ENCODE data around the gene SIKE1. TPM values are rescaled to one million over a fixed set of nuclear protein-coding genes. Genes with fewer than 3 reads are reported as not detected.

SIKE1 gene
- total RNA-seq, 1 experiment from 2014 or later: 60.7 TPM

DNA sequence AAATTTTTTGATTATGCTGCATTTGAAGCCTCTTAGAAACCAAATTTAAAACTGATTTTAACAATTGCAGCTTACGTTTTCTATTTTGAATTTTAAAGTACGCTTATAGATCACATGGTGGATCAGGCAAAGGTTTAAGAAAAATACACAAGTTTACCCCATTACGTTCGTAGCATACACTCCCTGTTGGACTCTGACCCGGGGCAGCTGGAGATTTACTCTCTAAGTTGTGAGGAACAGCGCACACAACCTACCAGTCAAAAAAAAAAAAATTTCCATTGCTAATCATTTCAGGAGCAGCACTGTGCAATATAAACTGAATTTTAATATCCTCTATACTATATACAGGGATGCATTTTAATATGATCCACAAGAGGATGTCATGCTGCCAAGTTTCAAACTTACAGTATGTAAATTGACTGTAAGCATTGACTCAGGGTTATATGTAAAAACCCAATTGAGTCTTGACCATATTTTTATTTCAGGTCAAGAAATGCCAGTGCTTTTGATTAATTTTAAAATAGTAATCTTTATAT, 43.1 kb downstream of the SIKE1 start (continued):
- TF ChIP-seq EZH2phosphoT487 (IDR thresholded peaks at IDR 0.05; ENCODE audit: borderline replicate concordance) (no peak), SRF (IDR thresholded peaks at IDR 0.05; ENCODE audit: low read depth) (no peak), ZNF274 (IDR thresholded peaks at IDR 0.05; ENCODE audit: low read depth, low read length) (no peak), SP1 (IDR thresholded peaks at IDR 0.05; ENCODE audit: low read depth) (no peak), POLR2AphosphoS5 (IDR thresholded peaks at IDR 0.05; ENCODE audit: low read depth, low read length) (no peak), YY1 (IDR thresholded peaks at IDR 0.05; ENCODE audit: extremely low read depth, insufficient replicate concordance, low read depth, low read length) (no peak), EZH2 (IDR thresholded peaks at IDR 0.05) (no peak), FOSL1 (IDR thresholded peaks at IDR 0.05; ENCODE audit: low read depth) (no peak)
- TF ChIP-seq, protein P1, sequence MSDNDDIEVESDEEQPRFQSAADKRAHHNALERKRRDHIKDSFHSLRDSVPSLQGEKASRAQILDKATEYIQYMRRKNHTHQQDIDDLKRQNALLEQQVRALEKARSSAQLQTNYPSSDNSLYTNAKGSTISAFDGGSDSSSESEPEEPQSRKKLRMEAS (IDR thresholded peaks at IDR 0.05): no peak

DNA sequence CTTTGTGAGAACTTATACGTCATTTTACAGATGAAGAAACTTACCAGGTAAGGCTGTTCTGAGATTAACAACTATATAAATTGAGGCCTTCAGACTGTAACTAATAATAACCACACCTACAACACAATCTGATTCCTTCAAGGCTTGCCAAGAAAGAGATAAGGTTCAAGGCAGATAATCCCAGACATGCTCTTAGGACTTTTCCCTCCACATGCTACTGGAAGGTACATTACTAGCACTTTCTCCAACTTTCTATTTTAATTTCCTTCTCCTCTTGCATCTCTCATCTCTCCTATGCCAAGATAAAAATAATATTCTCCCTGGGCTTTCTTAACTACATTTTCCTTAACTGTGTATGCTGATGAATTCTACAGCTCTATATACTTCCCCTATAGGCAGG, 45.0 kb downstream of the SIKE1 start:
- Histone ChIP-seq H3K36me3 (ENCODE audit: control insufficient read depth in 1 of 2, insufficient read depth in 2 of 2, low read length in 2 of 2) (peaks cover 76 to 88% of the 10 kb centered on the region in 2 experiments), H3K9ac (ENCODE audit: low read length) (no peak overlapping the region), H3K27me3 (ENCODE audit: insufficient read depth, low read length) (no peaks in the 10 kb centered on the region), H3K4me3 (replicated peaks in 1 of 2; ENCODE audit: low read depth in 1 of 2, low read length in 2 of 2) (no peak overlapping the region), H3K4me2 (ENCODE audit: low read length) (no peak overlapping the region), H3K9me3 (ENCODE audit: control insufficient read depth in 1 of 2, insufficient read depth in 1 of 2, low read depth in 1 of 2, low read length in 2 of 2) (no peaks in the 10 kb centered on the region), H3K27ac (ENCODE audit: low read depth, low read length) (no peak overlapping the region), H3K79me2 (ENCODE audit: insufficient read depth, low read length) (peaks cover 99% of the 10 kb centered on the region), H2AFZ (ENCODE audit: low read depth, low read length, poor library complexity, severe bottlenecking) (no peak overlapping the region), H3K4me1 (ENCODE audit: control insufficient read depth in 1 of 2, insufficient read depth in 2 of 2, low read length in 2 of 2) (no peaks in the 10 kb centered on the region), H3K9me2 (ENCODE audit: insufficient read depth) (no peaks in the 10 kb centered on the region), H4K20me1 (ENCODE audit: insufficient read depth) (peaks cover 24% of the 10 kb centered on the region; the same call in 1 of the 2 replicates)
- BruUV-seq (replicated peaks): no TSS peak
- TF ChIP-seq, protein P2, sequence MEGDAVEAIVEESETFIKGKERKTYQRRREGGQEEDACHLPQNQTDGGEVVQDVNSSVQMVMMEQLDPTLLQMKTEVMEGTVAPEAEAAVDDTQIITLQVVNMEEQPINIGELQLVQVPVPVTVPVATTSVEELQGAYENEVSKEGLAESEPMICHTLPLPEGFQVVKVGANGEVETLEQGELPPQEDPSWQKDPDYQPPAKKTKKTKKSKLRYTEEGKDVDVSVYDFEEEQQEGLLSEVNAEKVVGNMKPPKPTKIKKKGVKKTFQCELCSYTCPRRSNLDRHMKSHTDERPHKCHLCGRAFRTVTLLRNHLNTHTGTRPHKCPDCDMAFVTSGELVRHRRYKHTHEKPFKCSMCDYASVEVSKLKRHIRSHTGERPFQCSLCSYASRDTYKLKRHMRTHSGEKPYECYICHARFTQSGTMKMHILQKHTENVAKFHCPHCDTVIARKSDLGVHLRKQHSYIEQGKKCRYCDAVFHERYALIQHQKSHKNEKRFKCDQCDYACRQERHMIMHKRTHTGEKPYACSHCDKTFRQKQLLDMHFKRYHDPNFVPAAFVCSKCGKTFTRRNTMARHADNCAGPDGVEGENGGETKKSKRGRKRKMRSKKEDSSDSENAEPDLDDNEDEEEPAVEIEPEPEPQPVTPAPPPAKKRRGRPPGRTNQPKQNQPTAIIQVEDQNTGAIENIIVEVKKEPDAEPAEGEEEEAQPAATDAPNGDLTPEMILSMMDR (IDR thresholded peaks at IDR 0.05 in 2 of 3, conservative IDR thresholded peaks at IDR 0.05 in 1 of 3; ENCODE audit: borderline replicate concordance in 1 of 3, insufficient read depth in 1 of 3, low read depth in 2 of 3, low read length in 2 of 3): no peak
- TF ChIP-seq EZH2phosphoT487 (IDR thresholded peaks at IDR 0.05; ENCODE audit: borderline replicate concordance) (no peak), JUND (IDR thresholded peaks at IDR 0.05) (no peak), EGR1 (IDR thresholded peaks at IDR 0.05; ENCODE audit: low read depth) (no peak), CEBPB (IDR thresholded peaks at IDR 0.05; ENCODE audit: low read depth) (no peak), FOSL1 (IDR thresholded peaks at IDR 0.05; ENCODE audit: low read depth) (no peak), POLR2A (IDR thresholded peaks at IDR 0.05; ENCODE audit: borderline replicate concordance, extremely low read depth, insufficient read depth, insufficient read length) (no peak), ELF1 (IDR thresholded peaks at IDR 0.05; ENCODE audit: borderline replicate concordance, low read depth) (no peak), POLR2AphosphoS5 (IDR thresholded peaks at IDR 0.05; ENCODE audit: low read depth, low read length) (no peak), RAD21 (IDR thresholded peaks at IDR 0.05; ENCODE audit: low read depth) (no peak), CBX3 (IDR thresholded peaks at IDR 0.05; ENCODE audit: low read depth) (no peak), YY1 (IDR thresholded peaks at IDR 0.05; ENCODE audit: extremely low read depth, insufficient replicate concordance, low read depth, low read length) (no peak)
- TF ChIP-seq, protein P1 (IDR thresholded peaks at IDR 0.05): no peak
- TF ChIP-seq, protein P3, sequence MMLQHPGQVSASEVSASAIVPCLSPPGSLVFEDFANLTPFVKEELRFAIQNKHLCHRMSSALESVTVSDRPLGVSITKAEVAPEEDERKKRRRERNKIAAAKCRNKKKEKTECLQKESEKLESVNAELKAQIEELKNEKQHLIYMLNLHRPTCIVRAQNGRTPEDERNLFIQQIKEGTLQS (IDR thresholded peaks at IDR 0.05): no peak
- TF ChIP-seq, protein P4, sequence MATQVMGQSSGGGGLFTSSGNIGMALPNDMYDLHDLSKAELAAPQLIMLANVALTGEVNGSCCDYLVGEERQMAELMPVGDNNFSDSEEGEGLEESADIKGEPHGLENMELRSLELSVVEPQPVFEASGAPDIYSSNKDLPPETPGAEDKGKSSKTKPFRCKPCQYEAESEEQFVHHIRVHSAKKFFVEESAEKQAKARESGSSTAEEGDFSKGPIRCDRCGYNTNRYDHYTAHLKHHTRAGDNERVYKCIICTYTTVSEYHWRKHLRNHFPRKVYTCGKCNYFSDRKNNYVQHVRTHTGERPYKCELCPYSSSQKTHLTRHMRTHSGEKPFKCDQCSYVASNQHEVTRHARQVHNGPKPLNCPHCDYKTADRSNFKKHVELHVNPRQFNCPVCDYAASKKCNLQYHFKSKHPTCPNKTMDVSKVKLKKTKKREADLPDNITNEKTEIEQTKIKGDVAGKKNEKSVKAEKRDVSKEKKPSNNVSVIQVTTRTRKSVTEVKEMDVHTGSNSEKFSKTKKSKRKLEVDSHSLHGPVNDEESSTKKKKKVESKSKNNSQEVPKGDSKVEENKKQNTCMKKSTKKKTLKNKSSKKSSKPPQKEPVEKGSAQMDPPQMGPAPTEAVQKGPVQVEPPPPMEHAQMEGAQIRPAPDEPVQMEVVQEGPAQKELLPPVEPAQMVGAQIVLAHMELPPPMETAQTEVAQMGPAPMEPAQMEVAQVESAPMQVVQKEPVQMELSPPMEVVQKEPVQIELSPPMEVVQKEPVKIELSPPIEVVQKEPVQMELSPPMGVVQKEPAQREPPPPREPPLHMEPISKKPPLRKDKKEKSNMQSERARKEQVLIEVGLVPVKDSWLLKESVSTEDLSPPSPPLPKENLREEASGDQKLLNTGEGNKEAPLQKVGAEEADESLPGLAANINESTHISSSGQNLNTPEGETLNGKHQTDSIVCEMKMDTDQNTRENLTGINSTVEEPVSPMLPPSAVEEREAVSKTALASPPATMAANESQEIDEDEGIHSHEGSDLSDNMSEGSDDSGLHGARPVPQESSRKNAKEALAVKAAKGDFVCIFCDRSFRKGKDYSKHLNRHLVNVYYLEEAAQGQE (IDR thresholded peaks at IDR 0.05; ENCODE audit: low read depth): no peak
- ChIA-PET POLR2A (no interaction called here), CTCF (no interaction called here), RAD21 (ENCODE audit: low non-redundant PET in 1 of 2, low total read pairs in 2 of 2, uncharacterized antibody in 2 of 2, unreplicated experiment in 2 of 2) (no interaction called here)
- DNase-seq (ENCODE audit: low read depth, low spot score) (no peak), ATAC-seq (no peak)
- intact Hi-C loops (cut with micrococcal nuclease): no loop called here

Data from HCT116 (cell line).